PC-3 (cell line): ENCODE data around the gene PPP4R3B. TPM values are rescaled to one million over a fixed set of nuclear protein-coding genes. Genes with fewer than 3 reads are reported as not detected.

Experiments
- ATAC-seq: fragments of 200-7000 bp; cut with Tn5 transposase; 2 replicates; pipeline ENCODE4 v1.9.1; 2020; ENCODE audit warnings: mild to moderate bottlenecking, moderate library complexity
- BruUV-seq: library from RNA; stranded (reverse); fragments of 400-500 nt; replicated peaks from 2 replicates; lab custom pipeline; 2021; lab: Mats Ljungman, UMichigan
- CTCF ChIA-PET: fragments of 300-600 bp; sonication (Branson Sonifier 250); formaldehyde crosslinking; loops from one replicate; lab custom pipeline; 2022; ENCODE audit warnings: antibody characterized with exemption; lab: Charles Lee
- POLR2A ChIA-PET: fragments of 300-600 bp; sonication (Branson Sonifier 250); formaldehyde crosslinking; loops from one replicate; lab custom pipeline; 2022; ENCODE audit warnings: antibody characterized with exemption; ENCODE audit not compliant: unreplicated experiment; lab: Charles Lee
- DNase-seq: peaks from one replicate; pipeline ENCODE4 v3.0.0-alpha.2; 2015
- H2AFZ ChIP-seq: fragments of 300-600 bp; sonication (generic); 2 replicates; pipeline ENCODE4 v1.6.0; 2016; ENCODE audit warnings: antibody characterized with exemption, low read length
- H3F3A ChIP-seq: fragments of 300-600 bp; sonication (generic); one replicate; pipeline ENCODE4 v1.6.0; 2017; ENCODE audit warnings: antibody characterized with exemption, low read length, control low read depth, mild to moderate bottlenecking; ENCODE audit not compliant: unreplicated experiment
- H3K27ac ChIP-seq: fragments of 300-600 bp; sonication (generic); 2 replicates; pipeline ENCODE4 v1.5.1; 2016; ENCODE audit warnings: mild to moderate bottlenecking, low read length
- H3K27me3 ChIP-seq: fragments of 300-600 bp; sonication (generic); 2 replicates; pipeline ENCODE4 v1.6.1; 2016; ENCODE audit warnings: low read length, mixed read lengths
- H3K36me3 ChIP-seq: fragments of 300-600 bp; sonication (generic); 2 replicates; pipeline ENCODE4 v1.6.1; 2016; ENCODE audit warnings: low read depth, mixed run types, low read length, mixed read lengths
- H3K4me1 ChIP-seq: fragments of 300-600 bp; sonication (generic); 2 replicates; pipeline ENCODE4 v1.5.1; 2016; ENCODE audit warnings: low read length; ENCODE audit not compliant: insufficient read depth
- H3K4me2 ChIP-seq: fragments of 300-600 bp; sonication (generic); 2 replicates; pipeline ENCODE4 v1.6.0; 2016; ENCODE audit warnings: low read length
- H3K4me3 ChIP-seq: fragments of 300-600 bp; sonication (generic); 2 replicates; pipeline ENCODE4 v1.5.1; 2016; ENCODE audit warnings: mild to moderate bottlenecking, low read length, mixed read lengths
- H3K79me2 ChIP-seq: fragments of 300-600 bp; sonication (generic); 2 replicates; pipeline ENCODE4 v1.6.1; 2017; ENCODE audit warnings: low read length, mixed read lengths
- H3K9ac ChIP-seq: fragments of 300-600 bp; sonication (generic); 2 replicates; pipeline ENCODE4 v1.6.0; 2016; ENCODE audit warnings: mild to moderate bottlenecking, low read length
- H3K9me2 ChIP-seq: fragments of 300-600 bp; sonication (generic); replicated peaks from 2 replicates; pipeline ENCODE4 v1.6.1; 2016; ENCODE audit warnings: mixed run types, low read length, mixed read lengths
- H3K9me3 ChIP-seq: fragments of 300-600 bp; sonication (generic); 2 replicates; pipeline ENCODE4 v1.6.1; 2016; ENCODE audit warnings: low read length, mixed read lengths
- H4K20me1 ChIP-seq: fragments of 300-600 bp; sonication (generic); 2 replicates; pipeline ENCODE4 v1.6.1; 2016; ENCODE audit warnings: low read length, mixed read lengths
- CTCF ChIP-seq: fragments of 300-600 bp; sonication (generic); conservative IDR thresholded peaks from 2 replicates; pipeline ENCODE4 v1.5.1; 2017; ENCODE audit warnings: antibody characterized with exemption, low read depth, mild to moderate bottlenecking, low read length
- EZH2 ChIP-seq: fragments of 300-600 bp; sonication (generic); IDR thresholded peaks from one replicate; pipeline ENCODE4 v1.6.1; 2017; ENCODE audit warnings: antibody characterized with exemption, mild to moderate bottlenecking, low read length; ENCODE audit not compliant: unreplicated experiment
- EZH2phosphoT487 ChIP-seq: fragments of 300-600 bp; sonication (generic); IDR thresholded peaks from 2 replicates; pipeline ENCODE4 v1.6.1; 2018; ENCODE audit warnings: mild to moderate bottlenecking, antibody characterized with exemption, low read length, borderline replicate concordance
- intact Hi-C: fragments of 100-400 bp; cut with micrococcal nuclease; formaldehyde crosslinking; loops from 2 replicates; pipeline ENCODE4 v1.9.0; 2023
- total RNA-seq: library from RNA; depleted of rRNA; stranded (reverse); fragments of >200 nt; gene quantifications from 2 replicates; pipeline ENCODE4 v1.2.3, GENCODE V29; 2014; rRNA removed

The PPP4R3B gene
- total RNA-seq, 1 experiment from 2014 or later, result 38.4 TPM

DNA sequence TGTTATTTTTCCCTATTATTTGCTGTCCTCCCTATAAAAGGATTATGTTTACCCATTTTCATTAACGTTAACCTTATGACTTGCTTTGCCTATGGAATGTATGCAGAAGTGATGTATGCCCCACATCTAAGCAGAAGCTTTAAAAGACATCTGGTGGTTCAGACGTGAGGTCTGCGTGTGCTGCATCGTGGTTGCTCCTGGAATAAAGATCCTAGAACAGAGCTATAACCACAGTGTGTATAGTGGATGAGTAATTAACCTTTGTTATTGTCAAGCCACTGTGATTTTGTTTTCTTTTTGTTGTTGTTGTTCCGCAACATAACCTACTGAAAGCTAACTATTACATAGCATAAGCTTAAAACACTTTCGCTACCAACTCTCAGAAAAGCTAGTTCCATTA, 118.8 kb downstream of the PPP4R3B start:
- Histone ChIP-seq H3K4me1 (peaks cover 13% of the 10 kb centered on the region), H3K79me2 (no peaks in the 10 kb centered on the region), H3K9me2 (no peaks in the 10 kb centered on the region), H3K27me3 (no peaks in the 10 kb centered on the region), H2AFZ (no peak overlapping the region), H3K9me3 (no peaks in the 10 kb centered on the region), H3K9ac (no peak overlapping the region), H3K4me3 (no peak overlapping the region), H4K20me1 (no peaks in the 10 kb centered on the region), H3K27ac (no peak overlapping the region), H3K36me3 (no peaks in the 10 kb centered on the region), H3K4me2 (no peak overlapping the region), H3F3A (no peaks in the 10 kb centered on the region)
- intact Hi-C loops, result no loop called here
- ChIA-PET POLR2A (no interaction called here), CTCF (no interaction called here)
- DNase-seq (no peak), ATAC-seq (no peak; the same call in 1 of the 2 replicates)
- TF ChIP-seq EZH2phosphoT487 (no peak), CTCF (no peak), EZH2 (no peak)
- no TSS peak for BruUV-seq

Other genes with a start within 250 kb of the PPP4R3B start
- gene CCDC88A, start 197.8 kb downstream of the PPP4R3B start, total RNA-seq, result 21.6 and 28.7 TPM in 2 replicates
- 12.7 and 16.9 TPM in 2 replicates for gene CFAP36, start 97.9 kb downstream of the PPP4R3B start, total RNA-seq
- gene PNPT1, start 76.2 kb upstream of the PPP4R3B start, total RNA-seq, result 38.8 and 43.6 TPM in 2 replicates